ENCODE data around the gene PXMP4.

GRCh38 chr20:33653900-33654596 lies 66.1 kb downstream of the PXMP4 start:
- TF ChIP-seq, protein P1, sequence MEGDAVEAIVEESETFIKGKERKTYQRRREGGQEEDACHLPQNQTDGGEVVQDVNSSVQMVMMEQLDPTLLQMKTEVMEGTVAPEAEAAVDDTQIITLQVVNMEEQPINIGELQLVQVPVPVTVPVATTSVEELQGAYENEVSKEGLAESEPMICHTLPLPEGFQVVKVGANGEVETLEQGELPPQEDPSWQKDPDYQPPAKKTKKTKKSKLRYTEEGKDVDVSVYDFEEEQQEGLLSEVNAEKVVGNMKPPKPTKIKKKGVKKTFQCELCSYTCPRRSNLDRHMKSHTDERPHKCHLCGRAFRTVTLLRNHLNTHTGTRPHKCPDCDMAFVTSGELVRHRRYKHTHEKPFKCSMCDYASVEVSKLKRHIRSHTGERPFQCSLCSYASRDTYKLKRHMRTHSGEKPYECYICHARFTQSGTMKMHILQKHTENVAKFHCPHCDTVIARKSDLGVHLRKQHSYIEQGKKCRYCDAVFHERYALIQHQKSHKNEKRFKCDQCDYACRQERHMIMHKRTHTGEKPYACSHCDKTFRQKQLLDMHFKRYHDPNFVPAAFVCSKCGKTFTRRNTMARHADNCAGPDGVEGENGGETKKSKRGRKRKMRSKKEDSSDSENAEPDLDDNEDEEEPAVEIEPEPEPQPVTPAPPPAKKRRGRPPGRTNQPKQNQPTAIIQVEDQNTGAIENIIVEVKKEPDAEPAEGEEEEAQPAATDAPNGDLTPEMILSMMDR (IDR thresholded peaks at IDR 0.05) = no peak
- TF ChIP-seq POLR2A (IDR thresholded peaks at IDR 0.05) = no peak
- no peak for TF ChIP-seq EP300 (IDR thresholded peaks at IDR 0.05)
- peak in 2 of 4 donors; percentile 18 to 23 for TF ChIP-seq POLR2AphosphoS5 (IDR thresholded peaks at IDR 0.05)

Measured in sigmoid colon (tissue), 4 donors.